Measurements from ENCODE around the gene COX20.

COX20 gene

GRCh38 chr1:244854166-244854565 lies 18.7 kb downstream of the COX20 start:
- DNase-seq = no peak

DNA sequence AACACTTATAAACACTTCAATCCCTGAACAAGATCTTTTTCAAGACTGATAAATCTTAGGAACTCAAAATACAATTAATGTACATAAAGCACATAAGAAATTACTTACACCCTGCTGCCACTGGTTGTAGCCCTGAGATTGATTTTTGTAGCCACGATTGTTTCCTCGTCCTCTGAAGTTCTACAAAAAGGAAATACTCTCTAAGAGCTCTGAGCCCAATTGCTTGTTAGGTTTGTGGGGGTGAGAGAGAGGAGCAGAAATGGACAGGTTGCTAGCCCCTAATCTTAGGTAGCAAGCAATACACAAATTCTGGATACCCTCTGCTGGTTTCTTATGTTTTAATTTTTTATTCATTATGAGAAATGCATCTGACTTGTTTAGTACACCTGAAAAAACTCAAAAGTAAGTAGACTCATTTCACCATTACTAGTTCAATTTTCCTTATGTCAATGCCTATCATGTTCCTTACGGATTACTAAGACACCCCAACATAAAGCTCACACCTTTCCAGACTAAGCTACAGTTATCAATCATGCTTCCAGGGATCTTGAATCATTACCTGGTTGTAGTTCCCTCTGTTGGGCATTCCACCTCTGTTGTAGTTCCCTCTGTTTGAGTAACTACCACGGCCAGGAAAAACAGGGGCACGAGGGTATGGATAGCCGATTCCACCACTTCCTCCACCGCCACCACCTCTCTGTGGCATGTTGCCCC lies 19.6 kb downstream of the COX20 start:
- DNase-seq = no peak

- DNase-seq = no peak
Measured at GRCh38 chr1:244857761-244858160, 22.3 kb downstream of the COX20 start.

GRCh38 chr1:244858357-244858756 lies 22.9 kb downstream of the COX20 start:
- DNase-seq = no peak

DNA sequence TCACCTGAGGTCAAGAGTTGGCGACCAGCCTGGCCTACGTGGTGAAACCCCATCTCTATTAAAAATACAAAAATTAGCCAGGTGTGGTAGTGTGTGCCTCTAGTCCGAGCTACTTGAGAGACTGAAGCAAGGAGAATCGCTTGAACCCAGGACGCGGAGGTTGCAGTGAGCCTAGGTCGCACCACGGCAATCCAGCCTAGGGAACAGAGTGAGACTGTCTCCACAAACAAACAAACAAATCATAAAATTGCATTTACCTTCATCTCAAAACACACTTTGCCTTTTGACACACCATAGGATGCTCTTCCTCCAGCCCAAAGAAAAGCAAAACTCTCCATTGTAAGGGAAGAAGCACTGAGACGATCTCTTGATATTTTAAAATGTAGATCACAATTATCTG lies 24.6 kb downstream of the COX20 start:
- DNase-seq = no peak

- DNase-seq = no peak
Measured at GRCh38 chr1:244860914-244861610, 25.6 kb downstream of the COX20 start.

DNA sequence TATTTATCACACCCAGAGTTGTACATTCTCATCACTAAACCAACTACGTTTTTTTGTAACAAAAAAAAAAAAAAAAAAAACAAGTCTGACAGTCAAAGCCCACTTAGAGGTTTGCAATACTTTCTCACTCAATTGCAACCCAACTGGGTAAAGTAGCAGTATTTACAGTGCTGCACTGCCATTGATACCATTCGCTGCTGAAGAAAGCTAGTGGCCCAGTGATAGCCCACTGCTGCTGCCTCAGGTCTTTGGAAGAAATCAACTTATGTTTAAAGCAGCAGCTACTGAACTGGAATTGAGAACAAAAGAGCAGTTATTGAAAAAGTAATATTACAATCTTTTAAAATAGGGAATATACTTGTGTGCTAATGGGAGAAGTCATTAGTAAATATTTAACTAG lies 26.2 kb downstream of the COX20 start:
- DNase-seq = no peak

DNA sequence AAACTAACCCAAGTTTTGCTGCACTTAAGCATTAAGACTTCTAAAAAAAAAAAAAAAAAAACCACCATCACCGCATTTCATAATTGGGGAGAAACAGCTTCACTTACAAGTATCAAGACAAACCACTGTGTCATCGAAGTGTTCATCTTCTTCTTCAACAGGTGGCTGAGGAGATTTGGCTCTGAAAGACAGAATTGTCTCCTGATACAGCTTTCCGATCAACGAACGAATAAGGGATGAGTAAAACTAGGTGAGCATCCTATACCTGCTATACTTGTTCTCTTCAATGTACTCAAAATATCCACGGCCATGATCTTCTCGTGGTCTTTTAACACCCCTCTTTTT lies 26.9 kb downstream of the COX20 start:
- DNase-seq = no peak

DNA sequence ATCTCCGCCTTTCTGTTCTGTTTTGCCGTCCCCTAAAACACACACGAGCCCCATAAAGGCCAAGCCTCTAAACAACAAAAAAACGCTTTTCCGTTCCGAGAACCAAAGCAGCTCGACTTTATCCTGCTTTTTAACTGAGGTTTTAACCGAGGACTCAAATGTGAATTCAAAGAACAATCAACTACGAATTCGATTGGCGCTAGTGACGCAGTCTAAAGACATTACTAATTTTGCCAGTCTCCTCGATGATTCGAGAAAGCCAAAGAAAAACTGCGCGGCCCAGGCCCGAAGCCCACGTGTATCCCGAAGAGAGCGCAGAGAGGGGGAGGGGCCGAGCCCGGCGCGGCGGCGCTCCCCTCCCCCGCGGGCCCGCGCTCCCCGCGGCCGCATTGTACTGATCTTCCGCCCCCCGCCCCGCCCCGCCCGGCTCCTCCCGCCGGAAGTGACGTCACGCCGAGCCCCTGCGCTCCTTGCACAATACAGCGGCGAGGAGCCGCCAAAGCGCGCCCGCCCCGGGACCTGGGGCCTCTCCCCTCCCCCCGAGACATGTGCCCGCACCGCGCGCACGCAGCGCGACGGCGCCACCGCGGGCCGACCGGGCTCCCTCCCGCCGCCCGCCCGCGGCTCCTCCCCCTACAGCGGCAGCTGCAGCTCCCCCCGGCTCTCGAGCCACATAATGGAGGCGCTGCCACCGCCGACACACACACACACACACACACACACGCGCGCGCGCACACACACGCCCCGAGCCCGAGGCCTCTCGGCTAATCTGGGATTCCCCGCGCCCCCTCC lies 27.4 kb downstream of the COX20 start:
- peak; percentile 95 for DNase-seq

DNA sequence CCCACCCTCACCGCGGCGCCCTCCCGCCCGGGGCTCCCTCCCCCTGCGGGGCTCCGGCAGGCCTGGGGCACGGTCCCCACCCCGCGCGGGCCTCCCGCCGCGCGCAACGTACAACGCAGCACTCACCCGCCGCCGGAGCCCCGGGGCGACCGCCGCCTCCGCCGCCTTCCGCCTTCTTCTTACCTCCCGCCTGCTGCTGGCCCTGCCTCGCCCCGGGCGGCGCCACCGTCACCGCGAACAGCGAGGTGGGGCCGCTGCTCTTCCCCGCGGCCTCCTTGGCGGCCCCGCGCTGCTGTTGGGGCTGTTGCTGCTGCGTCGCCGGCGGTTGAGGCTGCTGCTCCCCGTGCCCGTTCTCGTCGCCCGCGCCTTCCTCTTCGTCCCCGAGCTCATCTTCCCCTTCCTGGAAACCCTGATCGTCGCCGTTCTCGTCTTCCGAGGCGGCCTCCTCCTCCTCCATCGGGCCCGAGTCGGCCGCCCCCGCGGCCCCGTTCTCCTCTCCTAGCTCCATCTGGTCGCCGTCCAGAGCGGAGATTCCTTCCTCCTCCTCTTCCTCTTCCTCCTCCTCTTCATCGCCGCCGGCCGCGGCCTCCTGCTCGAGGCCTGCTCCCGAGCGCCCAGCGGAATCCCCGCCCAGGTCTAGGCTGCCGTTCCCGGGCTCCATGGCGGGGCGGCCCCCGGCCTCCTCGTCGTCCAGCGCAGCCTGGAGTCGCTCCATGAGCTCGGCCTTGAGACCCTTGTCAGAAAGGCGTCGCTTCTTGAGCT lies 28.2 kb downstream of the COX20 start:
- DNase-seq = no peak

DNA sequence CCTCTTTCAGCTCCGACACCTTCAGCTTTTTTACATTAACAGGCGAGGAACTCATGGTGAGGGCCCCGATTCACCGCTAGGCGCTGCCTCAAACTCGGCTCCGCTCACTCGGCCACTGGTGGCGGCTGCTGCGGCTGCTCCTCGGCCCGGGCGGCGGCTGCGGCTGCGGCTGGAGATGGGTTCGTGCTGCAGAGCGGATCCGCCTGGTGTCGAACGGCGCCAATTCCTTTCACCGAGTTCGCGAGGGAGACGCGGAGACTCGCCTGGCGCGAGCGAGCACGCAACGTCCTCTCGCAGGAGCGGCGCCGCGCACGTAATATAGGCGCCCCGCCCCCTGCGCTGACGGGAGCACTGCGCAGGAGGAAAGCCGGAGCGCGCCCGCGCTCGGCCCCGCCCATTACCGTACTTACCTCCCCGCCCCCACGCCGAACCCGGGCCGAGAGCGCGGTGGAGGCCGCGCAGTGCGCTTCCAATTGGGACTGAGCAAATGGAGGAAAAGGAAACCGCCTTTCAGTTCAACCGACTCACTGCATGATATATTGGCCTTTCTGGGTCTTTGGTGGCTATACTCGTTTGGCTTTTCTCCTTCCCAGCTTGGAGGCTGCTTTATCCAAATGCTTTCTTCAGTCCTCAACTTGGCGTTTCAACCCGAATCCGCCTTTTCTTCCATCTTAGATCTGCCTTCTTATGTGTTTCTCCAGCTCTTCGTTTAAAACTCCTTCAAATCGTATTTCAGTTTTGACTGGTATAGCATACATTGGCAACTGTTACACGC lies 29.0 kb downstream of the COX20 start, which contains the start of gene HNRNPU:
Gene HNRNPU, minus strand, starts transcription at position 291 of the 775 bp plus-strand sequence. Its CDS starts 236 bp downstream, at position 55.
- peak; percentile 96 for DNase-seq

- no peak for DNase-seq
Measured at GRCh38 chr1:244865028-244865371, 29.5 kb downstream of the COX20 start.

DNA sequence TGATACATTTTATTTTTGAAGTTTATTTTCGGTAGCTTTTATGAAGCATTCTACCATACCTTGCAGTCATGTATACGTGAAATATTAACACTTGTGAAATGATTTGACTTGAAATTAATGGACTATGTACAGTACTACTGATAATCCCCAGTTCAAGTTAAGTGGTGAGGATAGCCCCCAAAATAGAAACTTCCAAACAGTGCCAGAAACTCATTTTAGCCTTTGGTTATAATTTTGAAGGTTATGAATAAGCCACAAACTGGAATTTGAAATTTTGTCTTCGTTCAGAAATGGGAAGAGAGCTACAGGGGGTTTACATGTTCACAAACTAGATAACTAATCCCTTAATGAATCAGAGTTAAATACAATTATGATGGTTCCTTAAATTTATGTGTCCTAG lies 30.4 kb downstream of the COX20 start:
- no peak for DNase-seq

- DNase-seq = no peak
Measured at GRCh38 chr1:244866355-244866754, 30.9 kb downstream of the COX20 start.

- no peak for DNase-seq
Measured at GRCh38 chr1:244868484-244869363, 33.3 kb downstream of the COX20 start.

GRCh38 chr1:244869364-244869827 lies 33.9 kb downstream of the COX20 start:
- no peak for DNase-seq

- no peak for DNase-seq
Measured at GRCh38 chr1:244869950-244870349, 34.5 kb downstream of the COX20 start.

GRCh38 chr1:244874974-244875579 lies 39.6 kb downstream of the COX20 start:
- DNase-seq = peak; percentile 53

DNA sequence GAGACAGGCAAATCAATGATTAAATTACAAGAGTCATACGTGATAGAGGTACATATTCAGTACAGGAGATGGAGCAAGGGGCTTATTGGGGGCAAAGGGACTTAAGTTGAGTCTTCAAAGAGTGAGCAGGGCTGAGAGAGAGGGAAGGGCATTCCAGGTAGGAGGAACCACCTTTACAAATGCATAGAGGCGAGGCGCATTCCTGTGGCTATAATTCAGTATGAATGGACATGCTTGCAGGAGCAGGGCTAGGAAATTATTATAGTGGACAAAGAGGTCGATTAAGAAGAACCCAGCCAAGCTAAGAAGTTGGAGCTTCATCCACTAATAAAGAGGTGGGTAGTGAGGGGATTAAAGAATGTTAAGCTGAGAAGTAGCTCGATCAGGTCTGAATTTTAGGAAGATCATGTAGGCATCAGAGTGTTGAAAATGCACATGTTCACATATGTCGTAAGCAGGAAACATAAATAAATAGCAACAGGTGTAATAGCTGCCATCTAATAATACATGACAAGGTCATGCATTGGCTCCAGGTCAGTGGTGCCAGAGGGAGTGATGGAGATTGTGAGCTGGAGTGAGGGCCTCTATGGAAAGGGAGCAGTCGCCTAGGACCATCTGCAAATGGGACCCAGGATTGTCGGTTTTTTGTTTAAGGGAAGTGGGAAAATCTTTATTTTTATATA lies 40.9 kb downstream of the COX20 start:
- no peak for DNase-seq

DNA sequence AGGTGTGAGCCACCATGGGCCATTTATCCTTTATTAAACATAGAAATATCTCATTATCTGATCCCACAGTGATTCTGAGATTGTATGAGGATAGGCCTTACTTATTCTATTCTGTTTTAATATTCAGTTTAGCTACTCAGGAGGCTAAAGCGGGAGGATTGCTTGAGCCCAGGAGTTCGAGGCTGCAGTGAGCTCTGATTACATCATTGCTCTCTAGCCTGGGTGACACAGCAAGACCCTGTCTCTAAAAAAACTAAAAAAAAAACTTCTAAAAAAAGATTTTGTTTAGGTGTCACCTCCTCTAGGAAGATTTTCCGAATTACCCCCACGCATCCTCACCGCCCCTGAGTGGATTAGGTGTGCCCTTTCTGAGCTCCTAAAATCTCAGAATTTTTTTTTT lies 43.2 kb downstream of the COX20 start:
- DNase-seq = no peak
